ENCODE measurements around the gene TMEM179.
"Not testable (repeated sequence)": the region's sequence is repeated elsewhere in the genome, so short reads cannot be mapped to it uniquely, and the experiment has no call there.

TMEM179 gene

GRCh38 chr14:104604458-104605449 lies at the start of gene TMEM179:
Gene TMEM179, minus strand, starts transcription at chr14:104604772. Its CDS starts 31 bp downstream, at chr14:104604741.
- no peak within 1 kb of the TSS for H3K4me3 ChIP-seq (ENCODE audit: low read depth, low read length)
- no peak for DNase-seq (ENCODE audit: low read depth)
- TF ChIP-seq CTCF (IDR thresholded peaks at IDR 0.05; ENCODE audit: low read depth, low read length) (no peak), POLR2A (IDR thresholded peaks at IDR 0.05; ENCODE audit: extremely low read depth, insufficient read length) (no peak)

DNA sequence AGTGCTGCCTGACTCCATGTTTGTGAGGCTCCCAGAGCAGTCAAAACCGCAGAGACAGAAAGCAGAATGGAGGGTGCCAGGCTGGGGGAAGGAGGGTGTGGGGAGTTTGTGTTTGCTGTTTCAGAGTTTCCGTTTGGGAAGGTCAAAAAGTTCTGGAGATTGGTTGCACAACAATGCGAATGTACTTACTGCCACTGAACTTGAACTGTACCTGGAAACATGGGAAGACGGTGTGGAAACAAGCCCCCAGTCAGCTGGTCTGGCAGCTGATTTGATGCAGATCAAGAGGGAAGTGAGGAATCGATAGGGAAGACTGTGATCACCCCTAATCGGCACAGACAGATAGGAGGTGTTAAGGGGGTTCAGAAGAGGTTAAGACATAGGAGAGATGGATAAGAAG lies 49.5 kb upstream of the TMEM179 start:
- DNase-seq (ENCODE audit: low read depth) = no peak
- no peak overlapping the region for H3K4me3 ChIP-seq (ENCODE audit: low read depth, low read length)
- TF ChIP-seq, protein P1, sequence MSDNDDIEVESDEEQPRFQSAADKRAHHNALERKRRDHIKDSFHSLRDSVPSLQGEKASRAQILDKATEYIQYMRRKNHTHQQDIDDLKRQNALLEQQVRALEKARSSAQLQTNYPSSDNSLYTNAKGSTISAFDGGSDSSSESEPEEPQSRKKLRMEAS (IDR thresholded peaks at IDR 0.05; ENCODE audit: low read depth, low read length) = no peak
- TF ChIP-seq MYC (IDR thresholded peaks at IDR 0.05; ENCODE audit: low read depth, low read length) = no peak
- no peak for TF ChIP-seq CTCF (IDR thresholded peaks at IDR 0.05; ENCODE audit: low read depth, low read length)

DNA sequence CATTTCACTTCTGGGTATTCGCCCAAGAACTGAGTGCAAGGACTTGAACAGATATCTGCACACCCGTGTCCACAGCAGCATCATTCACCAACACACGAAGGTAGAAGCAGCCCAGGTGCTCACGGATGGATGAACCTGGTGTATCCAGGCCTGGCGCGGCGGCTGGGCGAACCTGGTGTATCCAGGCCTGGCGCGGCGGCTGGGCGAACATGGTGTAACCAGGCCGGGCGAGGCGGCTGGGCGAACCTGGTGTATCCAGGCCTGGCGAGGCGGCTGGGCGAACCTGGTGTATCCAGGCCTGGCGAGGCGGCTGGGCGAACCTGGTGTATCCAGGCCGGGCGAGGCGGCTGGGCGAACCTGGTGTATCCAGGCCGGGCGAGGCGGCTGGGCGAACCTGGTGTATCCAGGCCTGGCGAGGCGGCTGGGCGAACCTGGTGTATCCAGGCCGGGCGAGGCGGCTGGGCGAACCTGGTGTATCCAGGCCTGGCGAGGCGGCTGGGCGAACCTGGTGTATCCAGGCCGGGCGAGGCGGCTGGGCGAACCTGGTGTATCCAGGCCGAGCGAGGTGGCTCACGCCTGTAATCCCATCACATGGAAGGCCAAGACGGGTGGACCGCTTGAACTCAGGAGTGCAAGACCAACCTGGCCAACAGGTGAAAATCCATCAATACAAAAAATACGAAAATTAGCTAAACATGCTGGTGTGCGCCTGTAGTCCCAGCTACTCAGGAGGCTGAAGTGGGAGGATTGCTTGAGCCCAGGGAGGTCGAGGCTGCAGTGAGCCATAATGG lies 48.8 kb upstream of the TMEM179 start:
- H3K4me3 ChIP-seq (ENCODE audit: low read depth, low read length); DNase-seq (ENCODE audit: low read depth): not testable (repeated sequence)

DNA sequence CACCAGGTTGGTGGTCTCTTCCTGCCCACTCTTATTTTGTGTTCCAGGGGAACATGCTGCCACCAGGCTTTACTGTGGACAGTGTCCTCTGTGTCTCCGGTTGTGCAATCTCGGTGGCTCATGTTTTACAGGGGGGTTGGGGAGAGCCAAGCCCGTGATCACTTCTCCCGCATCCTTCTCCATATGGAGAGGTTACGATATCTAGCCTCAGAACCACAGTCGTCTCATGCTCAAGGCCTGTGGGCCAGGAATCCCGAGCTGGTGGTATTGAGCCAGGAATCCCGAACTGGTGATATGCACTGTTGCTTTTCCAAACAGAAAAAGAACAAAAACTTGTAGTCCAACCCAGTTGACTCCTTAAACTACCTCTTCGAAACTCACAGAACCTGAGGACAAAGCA lies 47.8 kb upstream of the TMEM179 start:
- no peak overlapping the region for H3K4me3 ChIP-seq (ENCODE audit: low read depth, low read length)
- no peak for DNase-seq (ENCODE audit: low read depth)
- TF ChIP-seq POLR2A (IDR thresholded peaks at IDR 0.05; ENCODE audit: extremely low read depth, insufficient read length) = no peak
- TF ChIP-seq CTCF (IDR thresholded peaks at IDR 0.05; ENCODE audit: low read depth, low read length) = no peak
- TF ChIP-seq, protein P1 (IDR thresholded peaks at IDR 0.05; ENCODE audit: low read depth, low read length) = no peak
- no peak for TF ChIP-seq MYC (IDR thresholded peaks at IDR 0.05; ENCODE audit: low read depth, low read length)

- TF ChIP-seq MYC (IDR thresholded peaks at IDR 0.05; ENCODE audit: low read depth, low read length) (no peak), CTCF (IDR thresholded peaks at IDR 0.05; ENCODE audit: low read depth, low read length) (no peak), POLR2A (IDR thresholded peaks at IDR 0.05; ENCODE audit: extremely low read depth, insufficient read length) (no peak)
- TF ChIP-seq, protein P1 (IDR thresholded peaks at IDR 0.05; ENCODE audit: low read depth, low read length) = no peak
- DNase-seq (ENCODE audit: low read depth) = no peak
- H3K4me3 ChIP-seq (ENCODE audit: low read depth, low read length) = no peak overlapping the region
These were observed 47.3 kb upstream of the TMEM179 start for GRCh38 chr14:104651876-104652260.
